Cardiac muscle cell (in vitro differentiated cells and primary cell): ENCODE results near the gene RHEBL1. TPM values are rescaled to one million over a fixed set of nuclear protein-coding genes. Genes with fewer than 3 reads are reported as not detected.

Source experiments
- DNase-seq, 2 donors: peaks; one replicate each; pipeline versions ENCODE4 v3.0.0 to v3.0.0-alpha.2; 2010 to 2017; ENCODE audit warnings: low read depth in 1 of 2, low spot score in 1 of 2
- H3K27ac ChIP-seq: fragments of 200-600 bp; sonication (generic); 2 replicates; pipeline ENCODE4 v1.5.1; 2016
- H3K27me3 ChIP-seq: fragments of 200-600 bp; sonication (generic); 2 replicates; pipeline ENCODE4 v1.6.0; 2016; ENCODE audit warnings: control low read depth
- H3K36me3 ChIP-seq: fragments of 200-600 bp; sonication (generic); 2 replicates; pipeline ENCODE4 v1.5.1; 2016; ENCODE audit warnings: control low read depth
- H3K4me1 ChIP-seq: fragments of 200-600 bp; sonication (generic); 2 replicates; pipeline ENCODE4 v1.8.1; 2017; ENCODE audit warnings: low read depth, mild to moderate bottlenecking, mixed run types
- H3K4me3 ChIP-seq: fragments of 200-600 bp; sonication (generic); 2 replicates; pipeline ENCODE4 v1.5.1; 2016; ENCODE audit warnings: mild to moderate bottlenecking
- H3K9me3 ChIP-seq: fragments of 200-600 bp; sonication (generic); 2 replicates; pipeline ENCODE4 v1.5.1; 2017; ENCODE audit warnings: low read depth, mild to moderate bottlenecking, control low read depth
- CTCF ChIP-seq: IDR thresholded peaks from 2 replicates; pipeline ENCODE4 v1.5.1; 2012; ENCODE audit warnings: low read depth, mild to moderate bottlenecking, low read length
- polyA plus RNA-seq: library from polyadenylated mRNA; unstranded; fragments of >200 nt; fragmentation: Nextera tagmentation; extraction: Ambion mirVana; gene quantifications from 2 replicates; pipeline ENCODE4 v1.2.1, GENCODE V29; 2016
- total RNA-seq: library from RNA; depleted of rRNA; stranded (reverse); fragments of >200 nt; gene quantifications from 2 replicates; pipeline ENCODE4 v1.2.3, GENCODE V29; 2016

The RHEBL1 gene
- total and polyA plus RNA-seq, 2 experiments from 2014 or later, result 0.42 to 1.0 TPM

- Histone ChIP-seq H3K4me1 (peaks cover 26% of the 10 kb centered on the region), H3K27me3 (no peaks in the 10 kb centered on the region), H3K9me3 (no peaks in the 10 kb centered on the region), H3K36me3 (peaks cover 37% of the 10 kb centered on the region), H3K27ac (no peak overlapping the region), H3K4me3 (no peak overlapping the region)
- TF ChIP-seq CTCF, result no peak
- DNase-seq, result no peak
Measured at GRCh38 chr12:49055092-49055491, 14.7 kb downstream of the RHEBL1 start.

GRCh38 chr12:49054524-49054923, 15.3 kb downstream of the RHEBL1 start:
- Histone ChIP-seq H3K4me3 (no peak overlapping the region), H3K27ac (no peak overlapping the region), H3K36me3 (peaks cover 42% of the 10 kb centered on the region), H3K4me1 (peaks cover 26% of the 10 kb centered on the region), H3K9me3 (no peaks in the 10 kb centered on the region), H3K27me3 (no peaks in the 10 kb centered on the region)
- no peak for TF ChIP-seq CTCF
- no peak for DNase-seq

GRCh38 chr12:49054096-49054495, 15.7 kb downstream of the RHEBL1 start:
- H3K36me3 ChIP-seq, result peaks cover 47% of the 10 kb centered on the region
- H3K27ac ChIP-seq, result no peak overlapping the region

GRCh38 chr12:49052451-49053208, 17.1 kb downstream of the RHEBL1 start:
- peaks cover 61% of the 10 kb centered on the region for H3K36me3 ChIP-seq

More at GRCh38 chr12:49054096-49054495, 15.7 kb downstream of the RHEBL1 start:
- no peak for TF ChIP-seq CTCF
- peaks cover 26% of the 10 kb centered on the region for H3K4me1 ChIP-seq
- no peak overlapping the region for H3K4me3 ChIP-seq
- H3K9me3 ChIP-seq, result no peaks in the 10 kb centered on the region
- no peaks in the 10 kb centered on the region for H3K27me3 ChIP-seq
- DNase-seq, result no peak

GRCh38 chr12:49051777-49052438, 17.9 kb downstream of the RHEBL1 start:
- no peak overlapping the region for H3K27ac ChIP-seq
- no peaks in the 10 kb centered on the region for H3K9me3 ChIP-seq
- TF ChIP-seq CTCF, result no peak
- H3K4me1 ChIP-seq, result peaks cover 11% of the 10 kb centered on the region
- DNase-seq, result no peak
- H3K4me3 ChIP-seq, result no peak overlapping the region
- H3K27me3 ChIP-seq, result no peaks in the 10 kb centered on the region
- H3K36me3 ChIP-seq, result peaks cover 65% of the 10 kb centered on the region

More at GRCh38 chr12:49052451-49053208, 17.1 kb downstream of the RHEBL1 start:
- H3K4me3 ChIP-seq, result no peak overlapping the region
- no peaks in the 10 kb centered on the region for H3K27me3 ChIP-seq
- no peaks in the 10 kb centered on the region for H3K9me3 ChIP-seq
- H3K4me1 ChIP-seq, result peaks cover 19% of the 10 kb centered on the region
- no peak overlapping the region for H3K27ac ChIP-seq
- no peak for DNase-seq
- no peak for TF ChIP-seq CTCF
